ENCODE measurements around the gene PRRT2. TPM values are rescaled to one million over a fixed set of nuclear protein-coding genes. Genes with fewer than 3 reads are reported as not detected.

The PRRT2 gene
- total and polyA plus RNA-seq, 2 donors (not counting 3 experiments of a cell fraction or from before 2014, with no cell fraction given), result 3.3 TPM

GRCh38 chr16:29808219-29808900 lies 3.6 kb upstream of the PRRT2 start:
- FAIRE-seq, result no peak
- no TSS peak for BruUV-seq (replicated peaks)
- H3K4me1 ChIP-seq (ENCODE audit: control insufficient read depth, extremely low read depth, insufficient read depth, low read length), result peaks cover 46% of the 10 kb centered on the region

More at GRCh38 chr16:29808219-29808900, 3.6 kb upstream of the PRRT2 start:
- H3K9me3 ChIP-seq (replicated peaks; ENCODE audit: control insufficient read depth, insufficient read depth, low read length), result no peaks in the 10 kb centered on the region
- no peak for DNase-seq (ENCODE audit: low read depth, low spot score)
- no peak for TF ChIP-seq FOS (IDR thresholded peaks at IDR 0.05; ENCODE audit: borderline replicate concordance, insufficient read depth, low read length)
- no peak for TF ChIP-seq POLR2A (IDR thresholded peaks at IDR 0.05; ENCODE audit: low read depth, low read length)
- no peak for TF ChIP-seq MYC (IDR thresholded peaks at IDR 0.05; ENCODE audit: low read depth, low read length)
- no peak for TF ChIP-seq GATA2 (IDR thresholded peaks at IDR 0.05; ENCODE audit: insufficient read depth, insufficient read length, low read depth, low read length)
- TF ChIP-seq POLR2AphosphoS5 (IDR thresholded peaks at IDR 0.05; ENCODE audit: insufficient read depth, low read depth, low read length), result no peak
- TF ChIP-seq JUN (IDR thresholded peaks at IDR 0.05; ENCODE audit: borderline replicate concordance, insufficient read depth, insufficient read length, low read depth), result no peak
- TF ChIP-seq MAX (IDR thresholded peaks at IDR 0.05; ENCODE audit: insufficient read depth, insufficient read length), result no peak
- TF ChIP-seq EZH2 (IDR thresholded peaks at IDR 0.05; ENCODE audit: borderline replicate concordance, low read depth, low read length, severe bottlenecking), result no peak
- TF ChIP-seq CTCF (IDR thresholded peaks at IDR 0.05; ENCODE audit: extremely low read depth in 1 of 2, insufficient read depth in 1 of 2, low read depth in 1 of 2, low read length in 2 of 2), result no peak
- CTCF ChIA-PET, result interaction anchor here (0.5 to 3.7 kb wide), 33 partner anchors 8 to 345 kb away, joined by 3 to 163 read pairs (median 6); partner anchors contain the start of genes ALDOA, ASPHD1, CDIPT and KCTD13
- peak overlapping the region; percentile 71 for H3K4me2 ChIP-seq (ENCODE audit: insufficient read depth, low read length)
- peaks cover 29% of the 10 kb centered on the region for H3K79me2 ChIP-seq (ENCODE audit: control insufficient read depth, insufficient read depth, low read length)
- H3K4me3 ChIP-seq (replicated peaks in 1 of 3; ENCODE audit: insufficient read depth in 1 of 3, low read depth in 1 of 3, low read length in 3 of 3), result peak overlapping the region; percentile 13 to 72 (median 62)
- POLR2A ChIA-PET, result interaction anchor here (1.0 to 1.5 kb wide), 3 partner anchors 18 to 44 kb away, joined by 3 to 4 read pairs (median 3); partner anchors contain the start of gene KIF22
- peaks cover 2 to 14% of the 10 kb centered on the region in 2 experiments for H3K36me3 ChIP-seq (ENCODE audit: control insufficient read depth in 2 of 2, extremely low read depth in 1 of 2, insufficient read depth in 2 of 2, low read length in 2 of 2)
- H3K9me1 ChIP-seq (replicated peaks; ENCODE audit: control insufficient read depth, extremely low read depth, insufficient read depth, low read length), result no peaks in the 10 kb centered on the region
- dilution Hi-C loops (cut with MboI; ENCODE audit: extremely low pct_ligation_motif_present, low sequenced_read_pairs), result loop anchor here (10.0 kb wide), 1 partner anchor 186 kb away; the partner anchor contains the start of genes HIRIP3 and INO80E
- no peaks in the 10 kb centered on the region for H4K20me1 ChIP-seq (replicated peaks; ENCODE audit: control insufficient read depth, extremely low read depth, insufficient read depth, low read length)
- no peaks in the 10 kb centered on the region for H3K27me3 ChIP-seq (ENCODE audit: control insufficient read depth in 2 of 2, insufficient read depth in 2 of 2, low read length in 2 of 2)
- peak overlapping the region; percentile 39 for H3K9ac ChIP-seq (replicated peaks; ENCODE audit: extremely low read depth, insufficient read depth, low read length)
- peak overlapping the region; percentile 23 for H3K27ac ChIP-seq (ENCODE audit: insufficient read depth, low read depth, low read length)
- intact Hi-C loops (cut with micrococcal nuclease), result loop anchor here (1.0 to 5.0 kb wide), 4 partner anchors 40 to 213 kb away; partner anchors contain the start of gene TAOK2
- H2AFZ ChIP-seq (ENCODE audit: low read depth, low read length), result no peak overlapping the region

Data from endothelial cell of umbilical vein (primary cell).